ENCODE results near the gene PAM. TPM values are rescaled to one million over a fixed set of nuclear protein-coding genes. Genes with fewer than 3 reads are reported as not detected.

Gene PAM
- total and polyA plus RNA-seq, 2 donors, result 22.1 to 76.3 TPM

DNA sequence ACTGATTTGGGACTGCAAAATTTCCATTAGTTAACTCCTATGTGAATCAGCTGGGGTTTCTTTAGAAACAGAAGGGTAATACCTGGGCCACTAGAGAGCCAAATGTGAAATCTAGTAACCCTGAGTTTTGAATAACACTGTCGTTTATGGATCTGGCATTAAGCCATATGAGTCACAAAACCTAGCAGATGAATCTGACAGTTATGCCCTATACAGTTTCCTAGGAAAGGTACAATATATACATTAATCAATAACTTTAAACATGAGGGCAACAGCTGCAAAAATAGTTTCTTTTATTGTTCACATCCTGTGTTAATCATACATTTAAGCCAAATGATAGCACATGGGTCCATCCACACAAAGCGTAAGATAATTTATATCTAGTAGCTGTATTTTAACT, 56.9 kb downstream of the PAM start:
- Histone ChIP-seq H3K36me3 (ENCODE audit: control insufficient read depth in 2 of 2, insufficient read depth in 2 of 2, low read length in 1 of 2) (no peaks in the 10 kb centered on the region), H3K27ac (ENCODE audit: low read depth in 1 of 2, low read length in 1 of 2) (no peak overlapping the region), H3K4me1 (ENCODE audit: control insufficient read depth in 2 of 2, insufficient read depth in 2 of 2, low read length in 2 of 2) (no peaks in the 10 kb centered on the region), H3K4me3 (ENCODE audit: low read length in 2 of 2) (no peak overlapping the region), H3K9me3 (ENCODE audit: control insufficient read depth in 2 of 2, insufficient read depth in 1 of 2, low read length in 1 of 2) (no peaks in the 10 kb centered on the region), H3K27me3 (ENCODE audit: control insufficient read depth in 2 of 2, insufficient read depth in 1 of 2, low read length in 1 of 2) (no peaks in the 10 kb centered on the region)
- 66% methylated on average over 2 of the region's 2 CpGs for WGBS
- DNase-seq (ENCODE audit: low read depth in 6 of 9, low spot score in 9 of 9), result no peak

DNA sequence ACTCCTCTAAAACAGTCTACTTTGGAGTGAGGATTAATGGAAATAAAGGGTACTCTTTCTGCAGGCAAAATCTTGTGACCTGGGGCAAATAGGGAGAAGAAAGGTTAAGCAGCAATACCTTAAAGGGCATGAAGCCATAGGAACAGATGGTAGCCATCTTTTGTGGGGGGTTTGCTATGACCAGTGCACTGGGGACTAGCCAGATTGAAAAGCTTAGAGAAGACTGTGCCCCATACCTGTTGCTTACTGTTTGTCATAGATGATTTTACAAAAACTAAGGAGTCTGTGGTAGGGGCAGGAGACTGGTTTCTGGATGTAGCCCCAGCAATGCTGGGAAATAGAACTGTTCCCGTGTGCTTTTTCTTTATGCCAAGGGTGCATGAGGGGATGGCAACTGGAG, 58.6 kb downstream of the PAM start:
- Histone ChIP-seq H3K27ac (ENCODE audit: low read depth in 1 of 2, low read length in 1 of 2) (no peak overlapping the region), H3K27me3 (ENCODE audit: control insufficient read depth in 2 of 2, insufficient read depth in 1 of 2, low read length in 1 of 2) (no peaks in the 10 kb centered on the region), H3K9me3 (ENCODE audit: control insufficient read depth in 2 of 2, insufficient read depth in 1 of 2, low read length in 1 of 2) (no peaks in the 10 kb centered on the region), H3K4me1 (ENCODE audit: control insufficient read depth in 2 of 2, insufficient read depth in 2 of 2, low read length in 2 of 2) (no peaks in the 10 kb centered on the region), H3K4me3 (ENCODE audit: low read length in 2 of 2) (no peak overlapping the region), H3K36me3 (ENCODE audit: control insufficient read depth in 2 of 2, insufficient read depth in 2 of 2, low read length in 1 of 2) (no peaks in the 10 kb centered on the region)
- DNase-seq (ENCODE audit: low read depth in 6 of 9, low spot score in 9 of 9), result no peak
- 52% methylated on average over 1 of the region's 1 CpG for WGBS

DNA sequence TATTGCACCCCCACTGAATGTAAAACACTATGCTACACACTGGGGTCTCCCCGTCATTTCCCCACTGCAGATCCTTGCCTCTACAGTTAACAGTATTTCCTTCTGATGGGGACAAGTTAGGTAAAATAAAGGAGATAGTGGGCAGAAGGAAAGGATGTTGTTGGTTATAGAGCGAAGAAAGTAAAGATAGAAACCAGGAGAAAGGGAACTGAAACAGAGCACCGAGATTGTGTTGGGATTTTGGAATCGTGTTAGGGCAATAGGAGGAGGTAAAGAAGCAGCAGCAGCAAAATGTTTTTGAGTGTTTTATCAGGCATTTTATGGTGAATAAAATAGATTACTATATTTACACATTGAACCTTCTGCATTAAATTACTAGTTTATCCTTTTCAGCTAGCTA, 60.0 kb downstream of the PAM start:
- H3K4me3 ChIP-seq (ENCODE audit: low read length in 2 of 2), result no peak overlapping the region
- H3K27ac ChIP-seq (ENCODE audit: low read depth in 1 of 2, low read length in 1 of 2), result no peak overlapping the region
- DNase-seq (ENCODE audit: low read depth in 6 of 9, low spot score in 9 of 9), result no peak
- no peaks in the 10 kb centered on the region for H3K4me1 ChIP-seq (ENCODE audit: control insufficient read depth in 2 of 2, insufficient read depth in 2 of 2, low read length in 2 of 2)
- 85% methylated on average over 4 of the region's 4 CpGs for whole genome bisulfite sequencing
- no peaks in the 10 kb centered on the region for H3K9me3 ChIP-seq (ENCODE audit: control insufficient read depth in 2 of 2, insufficient read depth in 1 of 2, low read length in 1 of 2)
- H3K36me3 ChIP-seq (ENCODE audit: control insufficient read depth in 2 of 2, insufficient read depth in 2 of 2, low read length in 1 of 2), result no peaks in the 10 kb centered on the region
- no peaks in the 10 kb centered on the region for H3K27me3 ChIP-seq (ENCODE audit: control insufficient read depth in 2 of 2, insufficient read depth in 1 of 2, low read length in 1 of 2)

DNA sequence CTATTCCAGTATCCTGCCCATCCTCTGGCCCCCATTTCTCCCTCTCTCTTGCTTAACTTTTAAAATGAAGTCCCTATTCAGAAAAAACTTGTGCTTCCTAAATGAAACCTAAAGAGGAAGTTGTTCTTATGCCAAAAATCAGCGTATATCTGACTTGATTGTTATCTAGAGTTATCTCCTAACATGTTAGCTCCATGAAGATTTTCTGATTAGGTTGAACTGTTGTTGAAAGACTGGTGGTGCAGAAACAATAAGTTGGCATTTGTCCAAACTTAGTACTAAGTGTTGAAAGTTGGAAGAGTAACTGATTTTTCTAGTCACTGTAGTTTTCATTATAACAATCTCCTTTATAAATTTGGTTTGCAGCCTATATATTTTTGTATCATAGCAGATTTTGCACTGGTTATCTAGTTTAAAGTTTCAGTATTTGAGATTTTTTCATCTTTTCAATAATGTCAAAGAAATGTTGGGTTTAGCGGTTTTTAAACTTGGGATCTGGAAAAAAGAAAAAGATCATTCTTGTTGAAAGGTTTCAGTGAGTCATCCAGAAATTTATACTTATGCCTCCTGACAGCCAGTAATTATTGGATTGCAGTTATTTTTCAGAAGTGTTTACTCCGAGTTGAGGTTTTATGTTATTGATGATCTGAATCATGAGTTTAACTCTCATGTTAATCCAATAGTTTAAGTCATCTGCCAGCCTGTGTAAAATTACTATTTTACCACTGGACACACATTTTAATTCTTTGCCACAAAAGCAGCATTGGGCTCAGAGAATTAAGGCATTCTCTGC, 60.6 kb downstream of the PAM start:
- no peaks in the 10 kb centered on the region for H3K9me3 ChIP-seq (ENCODE audit: control insufficient read depth in 2 of 2, insufficient read depth in 1 of 2, low read length in 1 of 2)
- H3K27me3 ChIP-seq (ENCODE audit: control insufficient read depth in 2 of 2, insufficient read depth in 1 of 2, low read length in 1 of 2), result no peaks in the 10 kb centered on the region
- WGBS, result 66% methylated on average over 3 of the region's 3 CpGs
- DNase-seq (ENCODE audit: low read depth in 6 of 9, low spot score in 9 of 9), result no peak
- H3K27ac ChIP-seq (ENCODE audit: low read depth in 1 of 2, low read length in 1 of 2), result no peak overlapping the region
- no peak overlapping the region for H3K4me3 ChIP-seq (ENCODE audit: low read length in 2 of 2)
- no peaks in the 10 kb centered on the region for H3K4me1 ChIP-seq (ENCODE audit: control insufficient read depth in 2 of 2, insufficient read depth in 2 of 2, low read length in 2 of 2)
- no peaks in the 10 kb centered on the region for H3K36me3 ChIP-seq (ENCODE audit: control insufficient read depth in 2 of 2, insufficient read depth in 2 of 2, low read length in 1 of 2)

DNA sequence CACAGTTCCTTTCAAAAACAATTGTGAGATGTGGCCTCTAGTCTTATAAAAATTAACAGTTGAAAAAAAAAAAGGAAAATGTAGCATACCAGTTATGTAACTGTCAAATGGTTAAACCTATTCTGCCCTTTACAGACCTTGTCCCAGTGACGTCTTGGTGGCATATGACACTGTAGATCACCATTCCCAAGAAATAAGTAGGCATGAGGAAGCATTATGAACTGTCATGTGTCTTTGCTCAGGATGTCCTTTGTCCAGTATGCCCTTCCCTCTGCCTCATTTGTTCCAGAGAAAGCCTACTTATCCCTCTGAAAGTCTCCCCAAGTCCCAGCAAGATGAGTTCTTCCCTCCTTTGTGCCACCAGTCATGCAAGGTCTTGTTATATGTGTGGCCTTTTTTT, 63.2 kb downstream of the PAM start:
- Histone ChIP-seq H3K4me1 (ENCODE audit: control insufficient read depth in 2 of 2, insufficient read depth in 2 of 2, low read length in 2 of 2) (no peaks in the 10 kb centered on the region), H3K9me3 (ENCODE audit: control insufficient read depth in 2 of 2, insufficient read depth in 1 of 2, low read length in 1 of 2) (no peaks in the 10 kb centered on the region), H3K27me3 (ENCODE audit: control insufficient read depth in 2 of 2, insufficient read depth in 1 of 2, low read length in 1 of 2) (no peaks in the 10 kb centered on the region), H3K36me3 (ENCODE audit: control insufficient read depth in 2 of 2, insufficient read depth in 2 of 2, low read length in 1 of 2) (no peaks in the 10 kb centered on the region), H3K4me3 (ENCODE audit: low read length in 2 of 2) (no peak overlapping the region), H3K27ac (ENCODE audit: low read depth in 1 of 2, low read length in 1 of 2) (no peak overlapping the region)
- WGBS, result 97% methylated on average over 1 of the region's 1 CpG
- no peak for DNase-seq (ENCODE audit: low read depth in 6 of 9, low spot score in 9 of 9)

DNA sequence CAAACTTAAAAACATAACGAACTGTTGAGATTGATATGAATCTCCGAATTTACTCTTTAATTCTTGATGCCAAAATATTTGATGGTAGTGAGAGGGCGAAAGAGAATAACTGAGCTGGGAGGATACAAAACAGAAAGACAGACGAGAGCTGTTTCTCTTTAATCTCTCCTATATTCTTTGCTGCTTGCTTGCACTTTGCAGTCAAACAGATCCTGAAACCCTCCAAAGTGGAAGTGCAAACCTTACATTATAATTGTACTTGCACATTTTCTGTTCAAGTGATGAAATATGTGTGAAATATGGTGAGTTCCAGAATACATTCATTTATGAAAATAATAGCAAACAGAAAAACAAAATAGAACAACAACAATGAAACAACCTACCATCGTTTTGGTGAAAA, 63.8 kb downstream of the PAM start:
- Histone ChIP-seq H3K4me3 (ENCODE audit: low read length in 2 of 2) (no peak overlapping the region), H3K36me3 (ENCODE audit: control insufficient read depth in 2 of 2, insufficient read depth in 2 of 2, low read length in 1 of 2) (no peaks in the 10 kb centered on the region), H3K27me3 (ENCODE audit: control insufficient read depth in 2 of 2, insufficient read depth in 1 of 2, low read length in 1 of 2) (no peaks in the 10 kb centered on the region), H3K27ac (ENCODE audit: low read depth in 1 of 2, low read length in 1 of 2) (no peak overlapping the region), H3K9me3 (ENCODE audit: control insufficient read depth in 2 of 2, insufficient read depth in 1 of 2, low read length in 1 of 2) (no peaks in the 10 kb centered on the region), H3K4me1 (ENCODE audit: control insufficient read depth in 2 of 2, insufficient read depth in 2 of 2, low read length in 2 of 2) (no peaks in the 10 kb centered on the region)
- no peak for DNase-seq (ENCODE audit: low read depth in 6 of 9, low spot score in 9 of 9)
- WGBS, result 91% methylated on average over 5 of the region's 5 CpGs

DNA sequence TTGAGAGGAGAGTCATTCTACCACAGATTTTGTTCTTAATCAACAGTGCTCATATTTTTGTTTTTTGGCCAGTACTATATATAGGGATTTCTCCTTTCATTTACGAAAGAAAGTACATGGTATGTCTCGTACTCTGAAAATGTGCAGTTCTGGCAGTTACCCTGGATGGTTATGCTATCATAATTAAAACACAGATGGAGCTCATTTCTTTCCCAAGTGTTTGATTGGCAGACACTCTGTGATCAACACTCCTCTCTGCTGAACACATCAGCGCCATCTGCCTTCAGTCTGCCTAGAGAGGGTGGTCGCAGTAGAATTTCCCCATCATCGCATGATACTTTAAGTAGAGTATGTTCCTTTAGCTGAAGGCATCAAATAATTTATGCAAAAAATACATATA, 64.5 kb downstream of the PAM start:
- Histone ChIP-seq H3K36me3 (ENCODE audit: control insufficient read depth in 2 of 2, insufficient read depth in 2 of 2, low read length in 1 of 2) (no peaks in the 10 kb centered on the region), H3K27me3 (ENCODE audit: control insufficient read depth in 2 of 2, insufficient read depth in 1 of 2, low read length in 1 of 2) (no peaks in the 10 kb centered on the region), H3K27ac (ENCODE audit: low read depth in 1 of 2, low read length in 1 of 2) (no peak overlapping the region), H3K4me1 (ENCODE audit: control insufficient read depth in 2 of 2, insufficient read depth in 2 of 2, low read length in 2 of 2) (no peaks in the 10 kb centered on the region), H3K9me3 (ENCODE audit: control insufficient read depth in 2 of 2, insufficient read depth in 1 of 2, low read length in 1 of 2) (no peaks in the 10 kb centered on the region), H3K4me3 (ENCODE audit: low read length in 2 of 2) (no peak overlapping the region)
- 90% methylated on average over 5 of the region's 5 CpGs for whole genome bisulfite sequencing
- no peak for DNase-seq (ENCODE audit: low read depth in 6 of 9, low spot score in 9 of 9)

DNA sequence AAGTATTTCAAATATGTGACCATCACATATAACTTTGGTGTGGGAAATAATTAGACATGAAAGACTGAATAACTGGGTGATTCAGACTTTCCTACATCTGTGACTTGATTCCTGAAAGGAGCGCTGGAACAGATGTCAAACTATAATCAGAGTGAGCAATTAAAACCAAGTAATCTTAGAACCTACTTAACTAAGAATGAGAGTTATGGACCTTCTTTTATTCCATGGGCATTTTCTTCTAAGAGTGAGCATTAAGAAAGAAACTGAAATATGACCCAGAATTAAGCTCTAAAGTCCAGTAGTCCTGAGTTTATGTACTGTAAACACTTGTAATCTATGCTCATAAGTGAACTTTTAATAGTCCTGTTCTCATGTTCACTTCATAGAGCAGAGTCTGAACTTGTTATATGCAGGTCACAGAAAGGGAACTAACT, 68.4 kb downstream of the PAM start:
- 96% methylated on average over 1 of the region's 1 CpG for WGBS
- Histone ChIP-seq H3K36me3 (ENCODE audit: control insufficient read depth in 2 of 2, insufficient read depth in 2 of 2, low read length in 1 of 2) (no peaks in the 10 kb centered on the region), H3K4me1 (ENCODE audit: control insufficient read depth in 2 of 2, insufficient read depth in 2 of 2, low read length in 2 of 2) (no peaks in the 10 kb centered on the region), H3K27me3 (ENCODE audit: control insufficient read depth in 2 of 2, insufficient read depth in 1 of 2, low read length in 1 of 2) (no peaks in the 10 kb centered on the region), H3K4me3 (ENCODE audit: low read length in 2 of 2) (no peak overlapping the region), H3K27ac (ENCODE audit: low read depth in 1 of 2, low read length in 1 of 2) (no peak overlapping the region), H3K9me3 (ENCODE audit: control insufficient read depth in 2 of 2, insufficient read depth in 1 of 2, low read length in 1 of 2) (no peaks in the 10 kb centered on the region)
- DNase-seq (ENCODE audit: low read depth in 6 of 9, low spot score in 9 of 9), result no peak

DNA sequence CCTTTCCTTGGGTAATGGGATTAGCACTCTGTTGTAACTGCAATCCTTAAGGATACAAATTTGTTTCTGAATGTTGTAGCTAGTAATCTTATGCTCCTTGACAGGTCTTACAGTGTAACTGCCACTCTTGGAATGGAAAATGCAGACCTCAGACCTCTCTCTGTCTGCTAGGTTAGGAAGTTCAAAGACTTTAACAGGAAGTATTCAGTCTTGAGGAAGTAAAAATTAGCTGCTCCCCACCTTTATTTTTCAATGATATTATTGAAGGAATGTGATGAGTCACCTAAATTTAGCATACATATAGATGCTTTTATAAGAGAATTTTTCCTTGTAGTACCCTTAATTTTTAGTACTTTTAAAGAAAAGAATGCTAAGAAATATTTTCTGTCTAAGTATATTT, 71.5 kb downstream of the PAM start:
- H3K4me1 ChIP-seq (ENCODE audit: control insufficient read depth in 2 of 2, insufficient read depth in 2 of 2, low read length in 2 of 2), result no peaks in the 10 kb centered on the region
- H3K27ac ChIP-seq (ENCODE audit: low read depth in 1 of 2, low read length in 1 of 2), result no peak overlapping the region
- peak in 1 of 9 donors; percentile 12 for DNase-seq (ENCODE audit: low read depth in 6 of 9, low spot score in 9 of 9)
- H3K27me3 ChIP-seq (ENCODE audit: control insufficient read depth in 2 of 2, insufficient read depth in 1 of 2, low read length in 1 of 2), result no peaks in the 10 kb centered on the region
- H3K4me3 ChIP-seq (ENCODE audit: low read length in 2 of 2), result no peak overlapping the region
- H3K36me3 ChIP-seq (ENCODE audit: control insufficient read depth in 2 of 2, insufficient read depth in 2 of 2, low read length in 1 of 2), result no peaks in the 10 kb centered on the region
- H3K9me3 ChIP-seq (ENCODE audit: control insufficient read depth in 2 of 2, insufficient read depth in 1 of 2, low read length in 1 of 2), result peaks cover 0 to 3% of the 10 kb centered on the region in 2 donors
